GM12878 (cell line): ENCODE results near the gene ECT2. TPM values are rescaled to one million over a fixed set of nuclear protein-coding genes. Genes with fewer than 3 reads are reported as not detected.
"Not testable (repeated sequence)": the region's sequence is repeated elsewhere in the genome, so short reads cannot be mapped to it uniquely, and the experiment has no call there.

Source experiments
- ATAC-seq: fragments of 200-7000 bp; cut with Tn5 transposase; 3 replicates; pipeline ENCODE4 v1.9.1; 2020; ENCODE audit warnings: mild to moderate bottlenecking, moderate library complexity
- BruUV-seq: library from RNA; stranded (reverse); fragments of 400-500 nt; replicated peaks from 2 replicates; lab custom pipeline; 2021; lab: Mats Ljungman, UMichigan
- CTCF ChIA-PET: fragments of 300-600 bp; sonication (Branson Sonifier 250); formaldehyde crosslinking; extraction: SDS; loops from one replicate; lab custom pipeline; 2021; ENCODE audit warnings: inconsistent platforms; lab: Yijun Ruan, JAX
- POLR2A ChIA-PET: fragments of 350-600 bp; formaldehyde crosslinking; extraction: SDS; loops from one replicate; lab custom pipeline; 2021; ENCODE audit warnings: inconsistent platforms; lab: Charles Lee
- RAD21 ChIA-PET: fragments of 300-600 bp; sonication (Branson Sonifier 250); formaldehyde crosslinking; loops from one replicate; lab custom pipeline; 2023; ENCODE audit warnings: antibody characterized with exemption; ENCODE audit not compliant: unreplicated experiment; lab: Charles Lee
- SMC1A ChIA-PET: fragments of 300-600 bp; sonication (Branson Sonifier 250); formaldehyde crosslinking; loops from one replicate; lab custom pipeline; 2023; ENCODE audit not compliant: unreplicated experiment, uncharacterized antibody; lab: Charles Lee
- DNase-seq: peaks from one replicate; pipeline ENCODE4 v3.0.0-alpha.2; 2011; ENCODE audit warnings: low read depth, low spot score
- FAIRE-seq: peaks from 3 replicates; lab custom pipeline; 2011; peaks lifted over from hg19 to GRCh38; lab: Jason Lieb, UNC
- H2AFZ ChIP-seq: 2 replicates; pipeline ENCODE4 v1.6.0; 2011; ENCODE audit warnings: low read depth, low read length, control low read depth; ENCODE audit not compliant: control insufficient read depth
- H3K27ac ChIP-seq: 2 replicates; pipeline ENCODE4 v1.5.1; 2011; ENCODE audit warnings: control low read depth; ENCODE audit not compliant: control insufficient read depth, insufficient read depth
- H3K27me3 ChIP-seq, 2 experiments: replicated peaks in 1 of 2; 2 replicates each; pipeline versions ENCODE4 v1.6.0 to v1.6.1; 2011; ENCODE audit warnings: low read length in 1 of 2; ENCODE audit not compliant: control insufficient read depth in 2 of 2, insufficient read depth in 2 of 2
- H3K36me3 ChIP-seq, 2 experiments: 2 replicates each; pipeline ENCODE4 v1.5.1; 2011; ENCODE audit warnings: low read length in 1 of 2; ENCODE audit not compliant: control insufficient read depth in 2 of 2, insufficient read depth in 2 of 2
- H3K4me1 ChIP-seq: 2 replicates; pipeline ENCODE4 v1.6.1; 2011; ENCODE audit warnings: mild to moderate bottlenecking, low read length, moderate library complexity, mixed read lengths; ENCODE audit not compliant: control insufficient read depth, insufficient read depth
- H3K4me2 ChIP-seq: 2 replicates; pipeline ENCODE4 v1.6.0; 2011; ENCODE audit warnings: control low read depth; ENCODE audit not compliant: control insufficient read depth, insufficient read depth
- H3K4me3 ChIP-seq: fragments of 200-600 bp; sonication (generic); 2 replicates; pipeline ENCODE4 v1.5.1; 2016
- H3K79me2 ChIP-seq: 2 replicates; pipeline ENCODE4 v1.6.0; 2011; ENCODE audit warnings: low read length; ENCODE audit not compliant: control insufficient read depth, insufficient read depth
- H3K9ac ChIP-seq: 2 replicates; pipeline ENCODE4 v1.8.0; 2011; ENCODE audit warnings: low read length, control low read depth, mixed read lengths; ENCODE audit not compliant: control insufficient read depth, insufficient read depth
- H3K9me3 ChIP-seq: replicated peaks from 3 replicates; pipeline ENCODE4 v1.5.1; 2011; ENCODE audit warnings: mild to moderate bottlenecking, low read length; ENCODE audit not compliant: control insufficient read depth, insufficient read depth
- H4K20me1 ChIP-seq: 2 replicates; pipeline ENCODE4 v1.6.0; 2011; ENCODE audit not compliant: control insufficient read depth, insufficient read depth
- CHD2 ChIP-seq: IDR thresholded peaks from 2 replicates; pipeline ENCODE4 v1.6.1; 2011; ENCODE audit warnings: low read depth, low read length, improper control_type of control experiment, borderline replicate concordance
- MEF2B ChIP-seq: fragments of 450-650 bp; IDR thresholded peaks from 2 replicates; pipeline ENCODE4 v1.6.1; 2018; ENCODE audit warnings: mild to moderate bottlenecking, moderate library complexity; ENCODE audit not compliant: partially characterized antibody, poor library complexity, severe bottlenecking
- NR2C1 ChIP-seq: fragments of 450-650 bp; IDR thresholded peaks from 2 replicates; pipeline ENCODE4 v1.6.1; 2017; ENCODE audit warnings: antibody characterized with exemption, mild to moderate bottlenecking, moderate library complexity
- POU2F2 ChIP-seq: IDR thresholded peaks from 3 replicates; pipeline ENCODE4 v1.6.1; 2011; ENCODE audit warnings: low read depth, mild to moderate bottlenecking, low read length, borderline replicate concordance
- WRNIP1 ChIP-seq: IDR thresholded peaks from 2 replicates; pipeline ENCODE4 v1.6.1; 2011; ENCODE audit warnings: low read depth, low read length, improper control_type of control experiment, borderline replicate concordance
- WGBS: methylation state at CpG from one replicate; pipeline ENCODE4 v1.1.6; 2016; ENCODE audit warnings: low lambda C conversion rate; ENCODE audit not compliant: insufficient replicate concordance, insufficient coverage; ENCODE audit errors: missing lambda C conversion rate; 5-methylcytosine and 5-hydroxymethylcytosine counted together
- in situ Hi-C: fragments of 300-500 bp; cut with MboI; formaldehyde crosslinking; loops from 9 replicates; pipeline ENCODE4 v1.14.3; 2018; ENCODE audit warnings: mixed read lengths
- intact Hi-C: fragments of 100-400 bp; cut with micrococcal nuclease; formaldehyde crosslinking; loops from one replicate; pipeline ENCODE4 v1.14.2; 2022; ENCODE audit not compliant: unreplicated experiment
- polyA plus RNA-seq, 11 experiments: library from polyadenylated mRNA; depleted of rRNA in 4 of 11; unstranded in 6 of 11; stranded (reverse) in 5 of 11; fragments of >200 nt; fragmentation: Nextera tagmentation in 4 of 11; fragmentation: Illumina TruSeq in 1 of 11; extraction: Ambion mirVana in 4 of 11; extraction: Trizol in 1 of 11; gene quantifications; 1 replicate in 1 of 11; 2 replicates in 10 of 11; pipeline versions ENCODE4 v1.2.1 to v1.2.3, GENCODE V29; 2011 to 2016; ENCODE audit warnings: inconsistent platforms in 2 of 11, missing spikeins in 2 of 11, low read depth in 1 of 11
- total RNA-seq, 4 experiments: library from RNA; depleted of rRNA in 3 of 4; stranded (reverse); fragments of >200 nt in 3 of 4; fragmentation: Illumina TruSeq in 1 of 4; extraction: Trizol in 1 of 4; gene quantifications; 2 replicates each; pipeline versions ENCODE4 v1.2.1 to v1.2.3, GENCODE V29; 2013 to 2021
- TF ChIP-seq, protein P1 (sequence below), 3 experiments: IDR thresholded peaks in 2 of 3; conservative IDR thresholded peaks in 1 of 3; 2 replicates each; pipeline ENCODE4 v1.5.1; 2011; ENCODE audit warnings: low read depth in 3 of 3, low read length in 3 of 3, mild to moderate bottlenecking in 3 of 3, control low read depth in 2 of 3, moderate library complexity in 2 of 3, inconsistent platforms in 1 of 3, mixed read lengths in 1 of 3; ENCODE audit not compliant: control insufficient read depth in 2 of 3, insufficient read depth in 1 of 3; ENCODE audit errors: extremely low read depth in 1 of 3

Gene ECT2
- total and polyA plus RNA-seq, 10 of the 15 experiments (the other 5 are each of a cell fraction or from before 2014, with no cell fraction given), result 21.5 to 47.8 (median 38.2) TPM

DNA sequence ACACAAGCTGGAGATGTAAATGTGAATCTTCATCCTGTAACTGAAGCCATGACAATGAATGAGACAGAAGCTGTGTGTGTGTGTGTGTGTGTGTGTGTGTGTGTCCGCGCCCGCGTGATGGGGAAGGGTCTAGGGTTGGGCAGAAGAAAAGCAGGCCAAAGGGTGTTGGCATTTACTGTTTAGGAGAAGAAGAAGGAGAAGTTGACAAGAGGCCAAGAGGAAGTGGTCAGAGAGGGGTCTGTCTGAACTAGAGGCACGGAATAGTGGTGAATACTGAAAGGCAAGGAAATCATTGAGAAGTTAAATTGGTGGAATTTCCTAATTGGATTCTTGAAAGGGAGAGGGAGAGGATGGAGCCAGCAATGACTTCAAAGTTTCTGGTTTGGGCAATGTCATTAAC lies 34.0 kb upstream of the ECT2 start:
- no peak for FAIRE-seq
- Histone ChIP-seq H3K9me3 (no peaks in the 10 kb centered on the region), H2AFZ (no peak overlapping the region), H3K36me3 (no peaks in the 10 kb centered on the region), H3K27me3 (no peaks in the 10 kb centered on the region), H3K27ac (no peak overlapping the region), H3K4me3 (no peak overlapping the region), H3K4me1 (no peaks in the 10 kb centered on the region), H3K9ac (no peak overlapping the region), H4K20me1 (no peaks in the 10 kb centered on the region), H3K79me2 (no peaks in the 10 kb centered on the region), H3K4me2 (no peak overlapping the region)
- CTCF ChIA-PET, result interaction anchor here (1.7 kb wide), 1 partner anchor 32 kb away, joined by 3 read pairs; no protein-coding TSS in a partner anchor
- TF ChIP-seq MEF2B (no peak), WRNIP1 (no peak), CHD2 (no peak)
- no peak for DNase-seq
- in situ Hi-C loops, result no loop called here
- POLR2A ChIA-PET, result no interaction called here
- RAD21 ChIA-PET, result no interaction called here
- ATAC-seq, result no peak
- no TSS peak for BruUV-seq
- WGBS, result 1% methylated on average over 5 of the region's 5 CpGs
- intact Hi-C loops, result no loop called here
- SMC1A ChIA-PET, result no interaction called here

DNA sequence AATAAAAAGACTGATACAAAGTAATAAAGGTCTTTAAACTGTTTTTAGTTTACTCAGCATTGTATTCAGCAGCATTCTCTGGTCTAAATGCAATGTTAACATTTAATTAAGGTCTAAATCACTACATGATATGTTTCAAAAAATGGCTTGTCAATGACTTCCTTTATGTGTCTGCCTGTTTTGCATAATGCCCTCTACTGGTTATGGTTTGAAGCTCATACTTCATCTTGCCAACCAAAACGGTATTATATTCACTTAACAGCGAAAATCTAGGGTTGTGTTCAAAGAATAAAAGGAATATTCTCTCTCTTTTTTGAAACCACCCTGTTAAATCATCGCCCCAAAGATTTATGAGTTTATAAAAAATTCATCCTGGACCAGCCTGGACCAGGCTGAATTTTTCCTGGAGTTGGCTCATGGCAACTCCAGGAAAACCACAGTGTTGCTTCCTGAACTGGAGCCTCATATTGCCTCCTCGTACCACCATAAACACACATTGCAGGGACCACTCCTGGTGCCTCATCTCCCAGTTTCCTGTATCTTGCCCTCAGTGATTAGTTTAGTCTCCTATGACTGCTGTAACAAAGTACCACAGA lies 32.9 kb upstream of the ECT2 start:
- in situ Hi-C loops (no loop called here), intact Hi-C loops (no loop called here)
- FAIRE-seq, result no peak
- no peaks in the 10 kb centered on the region for H3K9me3 ChIP-seq
- no peaks in the 10 kb centered on the region for H4K20me1 ChIP-seq
- H3K79me2 ChIP-seq, result no peaks in the 10 kb centered on the region
- POLR2A ChIA-PET, result no interaction called here
- SMC1A ChIA-PET, result no interaction called here
- WGBS, result 21% methylated on average over 4 of the region's 4 CpGs
- no peak overlapping the region for H3K27ac ChIP-seq
- ATAC-seq, result peak; percentile 76
- no peak for TF ChIP-seq NR2C1
- TF ChIP-seq POU2F2, result peak; percentile 71; the same call in 1 of the 3 replicates
- TF ChIP-seq, protein P1, sequence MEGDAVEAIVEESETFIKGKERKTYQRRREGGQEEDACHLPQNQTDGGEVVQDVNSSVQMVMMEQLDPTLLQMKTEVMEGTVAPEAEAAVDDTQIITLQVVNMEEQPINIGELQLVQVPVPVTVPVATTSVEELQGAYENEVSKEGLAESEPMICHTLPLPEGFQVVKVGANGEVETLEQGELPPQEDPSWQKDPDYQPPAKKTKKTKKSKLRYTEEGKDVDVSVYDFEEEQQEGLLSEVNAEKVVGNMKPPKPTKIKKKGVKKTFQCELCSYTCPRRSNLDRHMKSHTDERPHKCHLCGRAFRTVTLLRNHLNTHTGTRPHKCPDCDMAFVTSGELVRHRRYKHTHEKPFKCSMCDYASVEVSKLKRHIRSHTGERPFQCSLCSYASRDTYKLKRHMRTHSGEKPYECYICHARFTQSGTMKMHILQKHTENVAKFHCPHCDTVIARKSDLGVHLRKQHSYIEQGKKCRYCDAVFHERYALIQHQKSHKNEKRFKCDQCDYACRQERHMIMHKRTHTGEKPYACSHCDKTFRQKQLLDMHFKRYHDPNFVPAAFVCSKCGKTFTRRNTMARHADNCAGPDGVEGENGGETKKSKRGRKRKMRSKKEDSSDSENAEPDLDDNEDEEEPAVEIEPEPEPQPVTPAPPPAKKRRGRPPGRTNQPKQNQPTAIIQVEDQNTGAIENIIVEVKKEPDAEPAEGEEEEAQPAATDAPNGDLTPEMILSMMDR (IDR thresholded peaks at IDR 0.05 in 2 of 3, conservative IDR thresholded peaks at IDR 0.05 in 1 of 3; ENCODE audit: control insufficient read depth in 2 of 3, extremely low read depth in 1 of 3, insufficient read depth in 1 of 3, low read depth in 3 of 3, low read length in 3 of 3), result peak in 2 of 3 experiments; percentile 32 to 43; a peak in 4 of 6 replicates
- no peak overlapping the region for H3K9ac ChIP-seq
- RAD21 ChIA-PET, result interaction anchor here (1.1 kb wide), 1 partner anchor 9 kb away, joined by 3 read pairs; no protein-coding TSS in a partner anchor
- no peak for DNase-seq
- H3K4me2 ChIP-seq, result no peak overlapping the region
- H2AFZ ChIP-seq, result no peak overlapping the region; the same call in 1 of the 2 replicates
- CTCF ChIA-PET, result interaction anchor here (0.6 to 1.7 kb wide), 5 partner anchors 8 to 74 kb away, joined by 3 to 4 read pairs (median 3); no protein-coding TSS in a partner anchor
- H3K27me3 ChIP-seq, result no peaks in the 10 kb centered on the region
- H3K4me3 ChIP-seq, result no peak overlapping the region
- BruUV-seq, result no TSS peak
- H3K4me1 ChIP-seq, result no peaks in the 10 kb centered on the region
- H3K36me3 ChIP-seq, result no peaks in the 10 kb centered on the region

DNA sequence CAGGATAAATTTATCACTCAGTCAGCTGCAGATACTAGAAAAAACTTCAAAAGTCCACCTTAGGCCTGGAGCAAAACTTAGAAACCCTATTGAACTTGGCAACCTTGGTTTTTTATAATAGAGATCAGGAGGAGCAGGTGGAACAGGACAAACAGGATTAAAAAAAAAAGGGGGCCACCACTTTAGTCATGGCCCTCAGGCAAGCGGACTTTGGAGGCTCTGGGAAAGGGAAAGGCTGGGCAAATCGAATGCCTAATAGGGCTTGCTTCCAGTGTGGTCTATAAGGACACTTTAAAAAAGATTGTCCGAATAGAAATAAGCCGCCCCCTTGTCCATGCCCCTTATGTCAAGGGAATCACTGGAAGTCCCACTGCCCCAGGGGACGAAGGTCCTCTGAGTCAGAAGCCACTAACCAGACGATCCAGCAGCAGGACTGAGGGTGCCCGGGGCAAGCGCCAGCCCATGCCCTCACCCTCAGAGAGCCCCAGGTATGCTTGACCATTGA lies 27.9 kb upstream of the ECT2 start:
- H3K36me3 ChIP-seq, intact Hi-C loops, BruUV-seq, H3K4me1 ChIP-seq, FAIRE-seq, H4K20me1 ChIP-seq, H3K4me2 ChIP-seq, DNase-seq, POLR2A ChIA-PET, H3K4me3 ChIP-seq, H3K79me2 ChIP-seq, H3K9me3 ChIP-seq, ATAC-seq, H3K27ac ChIP-seq, CTCF ChIA-PET, H3K27me3 ChIP-seq, H2AFZ ChIP-seq, SMC1A ChIA-PET, in situ Hi-C loops, RAD21 ChIA-PET, H3K9ac ChIP-seq: not testable (repeated sequence)
- WGBS, result 32% methylated on average over 8 of the region's 8 CpGs
